NB4 (cell line): ENCODE data around the gene GADL1.

Experiments used
- MYC ChIP-seq: IDR thresholded peaks from 2 replicates; pipeline ENCODE4 v1.6.1; 2011; ENCODE audit warnings: low read depth, low read length
- TF ChIP-seq, protein P1 (sequence below): IDR thresholded peaks from one replicate; pipeline ENCODE4 v1.5.1; 2012; ENCODE audit warnings: low read depth, low read length

DNA sequence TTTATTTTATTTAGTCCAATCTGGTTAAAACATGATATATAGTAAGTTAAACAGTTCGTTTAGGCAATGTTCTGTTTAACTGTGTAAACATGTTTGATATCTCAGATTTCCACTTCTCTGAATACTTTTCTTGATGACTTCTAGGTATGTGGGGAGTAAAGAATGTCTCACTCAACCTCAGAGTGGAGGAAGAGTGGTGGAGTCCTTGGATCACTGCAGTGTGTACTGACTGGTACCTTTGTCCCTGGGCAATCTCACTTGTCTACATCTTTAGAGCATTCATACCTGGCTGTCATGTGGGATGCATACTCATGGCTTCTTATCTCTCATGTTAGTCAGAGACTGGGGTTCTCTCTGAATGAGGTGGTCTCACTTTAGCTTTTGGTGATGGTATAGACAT, 15.6 kb downstream of the GADL1 start:
- TF ChIP-seq, protein P1, sequence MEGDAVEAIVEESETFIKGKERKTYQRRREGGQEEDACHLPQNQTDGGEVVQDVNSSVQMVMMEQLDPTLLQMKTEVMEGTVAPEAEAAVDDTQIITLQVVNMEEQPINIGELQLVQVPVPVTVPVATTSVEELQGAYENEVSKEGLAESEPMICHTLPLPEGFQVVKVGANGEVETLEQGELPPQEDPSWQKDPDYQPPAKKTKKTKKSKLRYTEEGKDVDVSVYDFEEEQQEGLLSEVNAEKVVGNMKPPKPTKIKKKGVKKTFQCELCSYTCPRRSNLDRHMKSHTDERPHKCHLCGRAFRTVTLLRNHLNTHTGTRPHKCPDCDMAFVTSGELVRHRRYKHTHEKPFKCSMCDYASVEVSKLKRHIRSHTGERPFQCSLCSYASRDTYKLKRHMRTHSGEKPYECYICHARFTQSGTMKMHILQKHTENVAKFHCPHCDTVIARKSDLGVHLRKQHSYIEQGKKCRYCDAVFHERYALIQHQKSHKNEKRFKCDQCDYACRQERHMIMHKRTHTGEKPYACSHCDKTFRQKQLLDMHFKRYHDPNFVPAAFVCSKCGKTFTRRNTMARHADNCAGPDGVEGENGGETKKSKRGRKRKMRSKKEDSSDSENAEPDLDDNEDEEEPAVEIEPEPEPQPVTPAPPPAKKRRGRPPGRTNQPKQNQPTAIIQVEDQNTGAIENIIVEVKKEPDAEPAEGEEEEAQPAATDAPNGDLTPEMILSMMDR = no peak
- no peak for TF ChIP-seq MYC
